ENCODE data around the gene CHPF.

Gene CHPF

DNA sequence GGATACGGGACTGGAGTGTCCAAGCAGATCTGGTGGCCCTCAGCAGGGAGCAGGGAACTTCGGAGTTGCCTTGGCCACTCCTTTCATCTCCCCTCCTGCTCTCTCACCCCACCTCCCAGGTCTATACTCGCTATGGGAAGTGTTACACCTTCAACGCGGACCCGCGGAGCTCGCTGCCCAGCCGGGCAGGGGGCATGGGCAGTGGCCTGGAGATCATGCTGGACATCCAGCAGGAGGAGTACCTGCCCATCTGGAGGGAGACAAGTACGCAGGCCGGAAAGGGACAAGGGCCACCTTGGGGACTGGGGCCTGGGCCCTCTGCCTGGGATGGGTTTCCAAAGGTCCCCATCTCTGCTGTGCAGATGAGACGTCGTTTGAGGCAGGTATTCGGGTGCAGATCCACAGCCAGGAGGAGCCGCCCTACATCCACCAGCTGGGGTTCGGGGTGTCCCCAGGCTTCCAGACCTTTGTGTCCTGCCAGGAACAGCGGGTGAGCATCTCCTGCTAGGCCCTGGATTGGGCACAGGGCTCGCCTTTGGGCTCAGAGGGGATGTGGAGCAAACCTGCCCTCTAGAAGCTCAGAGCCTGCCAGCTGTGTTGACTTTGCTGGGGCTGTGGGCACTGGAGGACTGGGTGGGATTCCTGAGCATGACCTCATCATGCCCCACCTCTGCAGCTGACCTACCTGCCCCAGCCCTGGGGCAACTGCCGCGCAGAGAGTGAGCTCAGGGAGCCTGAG lies 11.8 kb downstream of the CHPF start:
- Histone ChIP-seq H3K27ac (no peak overlapping the region), H3K4me1 (peaks cover 0 to 8% (median 2%) of the 10 kb centered on the region in 4 donors), H3K9me3 (no peaks in the 10 kb centered on the region), H3K27me3 (peaks cover 0 to 20% of the 10 kb centered on the region in 2 donors), H3K4me3 (no peak overlapping the region), H3K36me3 (no peaks in the 10 kb centered on the region)
- TF ChIP-seq, protein P1, sequence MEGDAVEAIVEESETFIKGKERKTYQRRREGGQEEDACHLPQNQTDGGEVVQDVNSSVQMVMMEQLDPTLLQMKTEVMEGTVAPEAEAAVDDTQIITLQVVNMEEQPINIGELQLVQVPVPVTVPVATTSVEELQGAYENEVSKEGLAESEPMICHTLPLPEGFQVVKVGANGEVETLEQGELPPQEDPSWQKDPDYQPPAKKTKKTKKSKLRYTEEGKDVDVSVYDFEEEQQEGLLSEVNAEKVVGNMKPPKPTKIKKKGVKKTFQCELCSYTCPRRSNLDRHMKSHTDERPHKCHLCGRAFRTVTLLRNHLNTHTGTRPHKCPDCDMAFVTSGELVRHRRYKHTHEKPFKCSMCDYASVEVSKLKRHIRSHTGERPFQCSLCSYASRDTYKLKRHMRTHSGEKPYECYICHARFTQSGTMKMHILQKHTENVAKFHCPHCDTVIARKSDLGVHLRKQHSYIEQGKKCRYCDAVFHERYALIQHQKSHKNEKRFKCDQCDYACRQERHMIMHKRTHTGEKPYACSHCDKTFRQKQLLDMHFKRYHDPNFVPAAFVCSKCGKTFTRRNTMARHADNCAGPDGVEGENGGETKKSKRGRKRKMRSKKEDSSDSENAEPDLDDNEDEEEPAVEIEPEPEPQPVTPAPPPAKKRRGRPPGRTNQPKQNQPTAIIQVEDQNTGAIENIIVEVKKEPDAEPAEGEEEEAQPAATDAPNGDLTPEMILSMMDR (IDR thresholded peaks at IDR 0.05), result no peak
- no peak for DNase-seq
- intact Hi-C loops (cut with DNase I; ENCODE audit: low total_unique reads), result loop anchor here (10.0 kb wide), 1 partner anchor 237 kb away; no protein-coding TSS in a partner anchor

DNA sequence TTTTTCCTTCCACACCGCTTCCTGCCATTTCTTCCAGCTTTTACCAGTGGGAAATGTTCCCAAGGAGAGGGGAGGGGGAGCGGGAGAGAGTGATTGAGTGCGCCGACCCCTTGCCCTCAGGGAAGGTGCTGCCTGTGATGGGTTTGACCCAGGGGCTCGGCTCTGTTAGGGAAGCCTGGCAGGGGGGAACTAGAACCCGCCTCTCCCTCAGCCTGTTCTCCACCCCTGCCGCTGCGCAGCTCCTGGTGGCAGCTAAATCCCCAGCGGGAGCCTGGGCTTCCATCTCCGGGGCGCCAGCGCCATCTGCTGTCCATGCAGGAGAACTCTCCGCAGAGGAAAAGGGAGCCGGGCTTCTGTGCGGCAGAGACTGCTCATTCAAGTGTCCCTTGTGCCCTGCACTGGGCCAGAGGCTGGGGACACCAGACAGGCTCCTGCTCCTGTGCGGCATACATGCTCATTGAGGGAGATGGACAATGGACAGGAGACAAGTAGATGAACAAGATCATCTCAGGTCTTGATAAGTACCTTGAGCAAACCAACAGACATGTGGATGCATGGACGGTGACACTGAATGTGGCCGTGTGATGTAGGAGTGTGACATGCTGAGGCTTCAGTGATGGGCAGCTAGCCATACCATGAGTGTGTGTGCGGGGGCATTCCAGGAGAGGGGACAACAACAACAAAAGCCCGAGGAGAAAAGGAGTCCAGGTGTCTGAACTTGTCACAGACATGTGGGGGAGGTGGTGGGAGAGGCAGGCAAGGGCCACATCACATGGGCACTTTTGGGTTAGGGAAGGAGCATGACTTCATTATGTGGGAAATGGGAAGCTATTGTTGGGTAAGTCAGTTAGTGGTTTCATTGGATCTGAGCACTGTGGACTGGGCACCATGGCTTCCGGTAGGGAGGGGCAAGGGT lies 13.3 kb downstream of the CHPF start:
- Histone ChIP-seq H3K9me3 (no peaks in the 10 kb centered on the region), H3K4me3 (peak overlapping the region; percentile 21), H3K27ac (no peak overlapping the region), H3K27me3 (peaks cover 0 to 22% of the 10 kb centered on the region in 2 donors), H3K36me3 (no peaks in the 10 kb centered on the region), H3K4me1 (peaks cover 0 to 8% (median 2%) of the 10 kb centered on the region in 4 donors)
- DNase-seq, result peak; percentile 74 to 89
- TF ChIP-seq, protein P1 (IDR thresholded peaks at IDR 0.05), result peak; percentile 99
- intact Hi-C loops (cut with DNase I; ENCODE audit: low total_unique reads), result loop anchor here (1.0 to 10.0 kb wide), 2 partner anchors 128 to 236 kb away; no protein-coding TSS in a partner anchor

DNA sequence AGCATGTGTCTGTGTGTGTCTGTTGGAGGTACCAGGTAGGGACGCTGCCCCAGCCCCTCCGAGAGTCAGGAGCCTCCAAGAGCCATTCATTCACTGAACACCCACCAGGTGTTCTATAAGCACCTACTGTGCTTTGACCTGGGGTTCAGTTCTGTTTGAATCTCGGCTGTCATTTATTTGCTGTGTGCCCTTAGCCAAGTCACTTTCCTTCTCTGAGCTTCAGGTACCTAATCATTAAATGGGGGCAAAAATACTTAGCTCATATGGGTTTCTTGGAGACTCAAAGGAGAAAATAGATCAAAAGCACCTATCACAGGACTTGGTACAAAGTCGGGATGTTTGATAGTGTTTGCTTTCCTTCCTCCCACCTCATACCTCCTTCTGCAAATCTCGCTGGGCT lies 16.1 kb downstream of the CHPF start:
- H3K36me3 ChIP-seq, result no peaks in the 10 kb centered on the region
- TF ChIP-seq, protein P1 (IDR thresholded peaks at IDR 0.05), result no peak
- no peaks in the 10 kb centered on the region for H3K9me3 ChIP-seq
- intact Hi-C loops (cut with DNase I; ENCODE audit: low total_unique reads), result no loop called here
- H3K27ac ChIP-seq, result no peak overlapping the region
- peaks cover 0 to 15% (median 11%) of the 10 kb centered on the region in 4 donors for H3K4me1 ChIP-seq
- peaks cover 0 to 22% of the 10 kb centered on the region in 2 donors for H3K27me3 ChIP-seq
- no peak overlapping the region for H3K4me3 ChIP-seq
- DNase-seq, result no peak

DNA sequence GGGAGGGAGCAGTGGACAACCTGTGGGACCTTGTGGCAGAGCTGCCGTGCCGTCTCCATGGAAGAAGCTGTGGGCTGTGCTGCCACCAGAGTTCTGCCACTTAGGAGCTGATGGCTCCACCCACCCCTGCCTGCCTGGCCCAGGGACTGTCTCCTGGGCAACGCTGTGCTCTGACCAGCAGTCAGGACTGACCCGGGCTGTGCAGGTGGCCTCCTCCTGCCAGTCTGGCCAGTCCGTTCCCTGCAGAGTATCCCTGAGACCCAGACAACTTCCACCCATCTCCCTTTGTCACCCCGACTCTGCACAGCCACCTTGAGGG lies 16.6 kb downstream of the CHPF start:
- H3K4me3 ChIP-seq, result no peak overlapping the region
- no peaks in the 10 kb centered on the region for H3K36me3 ChIP-seq
- H3K27me3 ChIP-seq, result peaks cover 0 to 22% of the 10 kb centered on the region in 2 donors
- no peak overlapping the region for H3K27ac ChIP-seq
- no peaks in the 10 kb centered on the region for H3K9me3 ChIP-seq
- peaks cover 0 to 19% (median 16%) of the 10 kb centered on the region in 4 donors for H3K4me1 ChIP-seq
- TF ChIP-seq, protein P1 (IDR thresholded peaks at IDR 0.05), result no peak
- intact Hi-C loops (cut with DNase I; ENCODE audit: low total_unique reads), result no loop called here
- no peak for DNase-seq

GRCh38 chr2:219526320-219527075 lies 17.1 kb downstream of the CHPF start:
- no peak overlapping the region for H3K4me3 ChIP-seq
- H3K27me3 ChIP-seq, result peaks cover 0 to 22% of the 10 kb centered on the region in 2 donors
- no peaks in the 10 kb centered on the region for H3K36me3 ChIP-seq
- DNase-seq, result no peak
- H3K9me3 ChIP-seq, result no peaks in the 10 kb centered on the region
- peaks cover 0 to 24% (median 21%) of the 10 kb centered on the region in 4 donors for H3K4me1 ChIP-seq
- TF ChIP-seq, protein P1 (IDR thresholded peaks at IDR 0.05), result no peak
- intact Hi-C loops (cut with DNase I; ENCODE audit: low total_unique reads), result no loop called here
- H3K27ac ChIP-seq, result no peak overlapping the region

Data from tibial artery (tissue), 4 donors.